Loucy (cell line): Measurements from ENCODE around the gene TMC2.

ENCODE experiments used
- CTCF ChIP-seq: fragments of 200-600 bp; sonication (generic); conservative IDR thresholded peaks from 2 replicates; pipeline ENCODE4 v1.5.1; 2014; ENCODE audit warnings: mild to moderate bottlenecking, antibody characterized with exemption, low read length
- EZH2phosphoT487 ChIP-seq: fragments of 200-600 bp; IDR thresholded peaks from 2 replicates; pipeline ENCODE4 v1.6.1; 2018; ENCODE audit warnings: antibody characterized with exemption, mild to moderate bottlenecking, moderate library complexity, borderline replicate concordance

DNA sequence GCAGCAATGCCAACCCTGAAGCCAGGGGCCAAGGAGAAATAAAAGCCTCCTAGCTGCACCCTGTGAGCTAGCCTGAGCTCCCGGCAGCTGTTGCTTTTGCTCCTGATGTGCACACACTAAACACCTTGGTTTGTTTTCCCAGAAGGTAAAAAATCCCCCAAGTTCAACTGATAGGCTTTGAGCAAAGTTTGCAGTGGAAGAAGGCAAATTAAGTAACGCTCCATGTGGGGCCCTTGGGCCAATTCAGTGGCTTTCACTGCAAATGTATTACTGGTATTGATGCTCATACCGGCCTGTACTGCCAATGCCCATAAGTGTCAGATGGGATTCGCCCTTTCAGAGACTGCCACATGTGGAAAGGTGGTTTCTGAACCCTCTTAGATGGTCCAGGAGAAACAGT lies 137.1 kb downstream of the TMC2 start:
- TF ChIP-seq CTCF (no peak), EZH2phosphoT487 (no peak)
